HEK293 (cell line): ENCODE results near the gene SRBD1.

Source experiments
- CTCF ChIP-seq: fragments of 450-650 bp; formaldehyde crosslinking; IDR thresholded peaks from 2 replicates; pipeline ENCODE4 v1.5.1; 2016; ENCODE audit warnings: missing biosample characterization, missing genetic modification characterization
- KLF16 ChIP-seq: fragments of 450-650 bp; formaldehyde crosslinking; IDR thresholded peaks from 2 replicates; pipeline ENCODE4 v1.5.1; 2017; ENCODE audit warnings: missing biosample characterization, missing genetic modification characterization
- SETDB1 ChIP-seq: IDR thresholded peaks from one replicate; pipeline ENCODE4 v1.6.1; 2017; ENCODE audit warnings: mild to moderate bottlenecking, low read length, moderate library complexity, mixed read lengths; ENCODE audit not compliant: insufficient read length
- ZNF140 ChIP-seq: fragments of 450-650 bp; formaldehyde crosslinking; IDR thresholded peaks from 2 replicates; pipeline ENCODE4 v1.5.1; 2016; ENCODE audit warnings: missing biosample characterization, missing genetic modification characterization
- ZNF24 ChIP-seq: fragments of 450-650 bp; formaldehyde crosslinking; IDR thresholded peaks from 2 replicates; pipeline ENCODE4 v1.5.1; 2016; ENCODE audit warnings: missing biosample characterization, missing genetic modification characterization
- ZNF311 ChIP-seq: fragments of 450-650 bp; formaldehyde crosslinking; IDR thresholded peaks from 2 replicates; pipeline ENCODE4 v1.5.1; 2017; ENCODE audit warnings: missing biosample characterization, missing genetic modification characterization, borderline replicate concordance
- ZSCAN5A ChIP-seq: fragments of 450-650 bp; formaldehyde crosslinking; IDR thresholded peaks from 2 replicates; pipeline ENCODE4 v1.5.1; 2016; ENCODE audit warnings: missing biosample characterization, missing genetic modification characterization

GRCh38 chr2:45591073-45591472 is 20.0 kb downstream of the SRBD1 start:
- TF ChIP-seq ZSCAN5A (tag by site-specific recombination) (no peak), ZNF24 (tag by site-specific recombination) (no peak), CTCF (no peak), SETDB1 (no peak), ZNF311 (no peak), KLF16 (no peak), ZNF140 (tag by site-specific recombination) (no peak)
